Glomerular endothelial cell (primary cell): ENCODE results near the gene SCAF4. TPM values are rescaled to one million over a fixed set of nuclear protein-coding genes. Genes with fewer than 3 reads are reported as not detected.

Experiments
- DNase-seq: peaks from one replicate; pipeline ENCODE4 v3.0.0-alpha.2; 2011; ENCODE audit warnings: low read depth, low spot score; ENCODE audit errors: extremely low read depth
- total RNA-seq: library from RNA; depleted of rRNA; stranded (reverse); fragments of >200 nt; gene quantifications from 2 replicates; pipeline ENCODE4 v1.2.3, GENCODE V29; 2015

SCAF4 gene
- total RNA-seq, 1 donor from 2014 or later, result 22.1 TPM

DNA sequence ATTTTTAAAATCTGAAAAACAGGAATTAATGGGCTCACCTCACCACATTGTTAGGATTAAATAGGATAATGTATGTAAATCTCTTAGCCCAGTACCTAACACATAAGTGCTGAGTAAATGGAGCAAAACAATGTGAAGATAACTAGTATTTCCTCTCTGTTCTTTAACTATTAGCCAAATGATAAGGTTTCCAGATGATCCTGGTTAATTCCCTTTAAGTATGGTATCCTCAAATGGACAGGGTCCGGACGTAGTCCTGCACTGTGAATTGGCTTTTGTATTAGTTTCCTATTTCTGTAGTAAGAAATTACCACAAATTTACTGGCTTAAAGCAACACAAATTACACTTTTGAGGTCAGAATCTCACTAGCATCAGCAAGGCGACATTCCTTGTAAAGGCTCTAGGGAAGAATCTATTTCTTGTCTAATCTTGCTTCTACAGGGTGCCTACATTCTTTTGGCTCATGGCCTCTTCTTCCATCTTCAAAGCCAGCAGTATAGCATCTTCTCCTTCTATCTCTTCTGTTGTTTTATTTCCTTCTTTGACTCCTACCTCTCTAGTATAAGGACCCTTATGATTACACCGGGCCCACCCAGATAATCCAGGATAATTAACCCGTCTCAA, 17.1 kb downstream of the SCAF4 start:
- DNase-seq, result no peak

DNA sequence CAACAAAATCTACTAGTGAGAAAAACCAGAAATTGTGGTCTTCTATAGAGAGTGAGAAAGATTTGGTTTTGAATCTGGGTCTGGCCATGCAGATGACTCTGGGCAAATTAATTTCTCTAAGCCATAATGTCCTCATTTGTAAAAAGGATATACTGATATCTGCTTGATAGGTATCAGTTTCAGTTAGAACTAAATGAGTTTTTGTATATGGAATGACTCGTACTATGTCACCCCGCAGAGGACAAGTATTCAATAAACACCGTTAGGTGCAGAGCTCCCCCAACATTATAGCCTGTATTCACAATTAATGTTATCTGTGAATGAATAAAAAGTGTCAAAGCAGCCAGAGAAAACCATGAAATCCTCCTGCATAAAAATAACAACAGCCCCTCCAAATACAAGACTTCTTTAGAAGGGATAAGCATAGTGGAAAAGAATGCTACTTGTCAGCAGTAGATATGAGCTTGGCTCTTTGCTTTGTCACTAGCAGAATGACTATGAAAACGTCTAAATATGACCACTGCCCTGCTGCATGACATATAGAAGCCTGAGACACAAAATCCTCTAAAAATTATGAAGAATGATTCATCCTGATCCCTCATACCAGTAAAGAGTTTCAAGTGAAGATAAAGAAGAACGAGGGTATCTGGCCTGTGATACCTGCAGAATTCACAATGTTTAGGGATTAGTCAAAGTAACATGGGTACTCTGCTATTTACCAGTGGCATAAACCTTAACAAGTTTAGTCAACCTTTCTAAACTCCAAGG, 17.8 kb downstream of the SCAF4 start:
- DNase-seq, result no peak

DNA sequence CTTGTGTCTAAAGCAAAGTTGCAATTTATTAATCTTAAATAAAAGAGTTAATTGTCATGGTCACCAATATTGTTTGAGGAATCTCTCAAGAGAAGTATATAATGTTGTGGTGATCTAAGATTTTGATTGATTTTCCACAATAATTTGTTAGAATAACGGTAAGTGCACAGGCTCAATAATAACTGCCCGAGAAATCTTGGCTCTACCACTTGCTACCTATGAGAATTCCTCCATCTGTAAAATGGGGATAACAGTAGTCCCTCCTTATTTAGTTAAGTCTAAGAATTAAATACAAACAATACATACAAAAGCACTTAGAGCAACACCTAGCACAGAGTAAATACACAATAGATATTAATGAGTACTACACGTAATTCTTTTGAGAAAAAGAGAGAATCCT, 18.8 kb downstream of the SCAF4 start:
- no peak for DNase-seq

- no peak for DNase-seq
Measured at GRCh38 chr21:31711745-31712285, 20.1 kb downstream of the SCAF4 start.

GRCh38 chr21:31711326-31711725, 20.6 kb downstream of the SCAF4 start:
- DNase-seq, result no peak

- DNase-seq, result no peak
Measured at GRCh38 chr21:31710586-31710985, 21.3 kb downstream of the SCAF4 start.

GRCh38 chr21:31708541-31708940, 23.4 kb downstream of the SCAF4 start:
- DNase-seq, result no peak

DNA sequence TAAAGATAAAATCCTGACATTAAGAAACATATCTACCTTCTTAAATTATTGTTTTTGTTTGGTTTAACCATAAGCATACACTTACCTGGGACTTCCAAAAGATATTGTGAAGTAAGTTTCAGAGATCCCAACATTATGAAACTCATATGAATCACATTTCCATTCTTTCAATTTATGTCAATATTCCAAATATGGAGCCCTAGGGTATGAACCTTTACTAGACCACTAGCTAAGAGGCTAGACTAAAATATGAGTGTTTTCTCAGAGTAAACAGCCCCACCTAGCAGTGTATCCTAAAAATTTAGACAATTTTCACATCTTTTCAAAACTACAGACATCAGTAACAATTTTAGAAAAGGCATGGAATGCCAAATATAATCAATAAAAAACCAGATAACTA, 24.4 kb downstream of the SCAF4 start:
- no peak for DNase-seq

DNA sequence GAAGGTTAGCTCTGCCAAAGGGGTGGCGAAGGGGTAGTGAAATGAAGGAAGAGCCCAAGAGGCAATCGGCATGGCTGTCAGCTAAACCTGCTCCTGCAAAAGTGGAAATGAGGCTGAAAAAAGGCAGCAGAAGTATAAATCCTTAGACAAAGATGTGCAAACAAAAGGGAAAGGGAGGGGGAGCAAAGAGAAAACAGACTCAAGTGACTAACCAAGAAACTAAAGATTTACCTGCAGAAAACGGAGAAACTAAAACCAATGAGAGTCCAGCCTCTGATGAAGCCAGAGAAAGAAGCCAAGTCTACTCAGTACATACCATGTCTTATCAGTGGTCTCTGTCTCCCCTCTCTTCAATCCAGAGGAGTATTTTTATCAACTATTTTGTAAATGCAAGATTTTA, 25.4 kb downstream of the SCAF4 start:
- no peak for DNase-seq

DNA sequence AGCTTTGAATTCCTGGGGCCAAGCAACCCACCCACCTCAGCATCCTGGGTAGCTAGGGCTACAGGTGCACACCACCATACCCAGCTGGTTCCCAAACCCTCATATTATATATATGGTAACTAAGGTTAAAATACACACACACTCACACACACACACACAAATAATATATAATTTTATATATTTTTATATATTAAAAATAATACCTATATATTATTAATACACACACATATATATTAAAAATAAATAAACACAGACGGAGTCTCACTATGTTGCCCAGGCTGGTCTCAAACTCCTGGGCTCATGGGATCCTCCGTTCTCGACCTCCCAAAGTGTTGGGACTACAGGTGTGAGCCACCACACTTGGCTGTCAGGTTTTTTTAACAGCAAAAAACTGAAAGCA, 31.9 kb downstream of the SCAF4 start:
- DNase-seq, result no peak

DNA sequence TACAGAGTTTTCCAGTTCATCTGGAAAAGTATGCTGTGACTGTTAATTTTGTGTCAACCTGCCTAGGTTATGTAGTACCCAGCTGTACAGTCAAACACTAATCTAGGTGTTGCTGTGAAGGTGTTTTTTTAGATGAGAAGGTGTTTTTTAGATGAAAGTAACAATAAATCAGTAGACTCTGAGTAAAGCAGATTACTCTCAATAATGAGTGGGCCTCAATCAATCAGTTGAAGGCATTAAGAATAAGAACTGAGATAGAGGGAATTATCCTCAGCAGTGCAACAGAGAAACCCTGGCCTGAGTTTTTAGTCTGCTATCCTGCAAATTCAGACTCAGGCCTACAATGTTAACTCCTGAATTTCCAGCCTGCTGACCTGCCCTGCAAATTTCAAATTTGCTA, 33.5 kb downstream of the SCAF4 start:
- no peak for DNase-seq

DNA sequence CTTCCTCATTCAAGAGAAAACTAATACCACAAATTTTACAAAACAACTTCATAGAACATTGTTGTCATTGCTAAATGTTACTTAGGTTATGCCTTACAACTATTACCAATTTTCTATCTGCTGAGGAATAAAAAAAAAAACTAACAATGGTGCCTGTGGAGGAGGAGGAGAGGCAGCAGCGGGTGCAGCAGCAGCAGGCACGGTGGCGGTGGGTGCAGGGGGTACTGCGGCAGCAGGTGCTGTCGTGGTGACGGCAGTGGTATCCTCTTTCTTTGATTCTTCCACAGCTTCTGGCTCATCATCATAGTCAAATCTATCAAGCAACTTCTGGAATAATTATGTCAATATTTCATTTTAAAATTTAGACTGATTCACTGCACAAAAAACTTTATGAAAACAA, 35.5 kb downstream of the SCAF4 start:
- no peak for DNase-seq

GRCh38 chr21:31693222-31693621, 38.7 kb downstream of the SCAF4 start:
- DNase-seq, result no peak

DNA sequence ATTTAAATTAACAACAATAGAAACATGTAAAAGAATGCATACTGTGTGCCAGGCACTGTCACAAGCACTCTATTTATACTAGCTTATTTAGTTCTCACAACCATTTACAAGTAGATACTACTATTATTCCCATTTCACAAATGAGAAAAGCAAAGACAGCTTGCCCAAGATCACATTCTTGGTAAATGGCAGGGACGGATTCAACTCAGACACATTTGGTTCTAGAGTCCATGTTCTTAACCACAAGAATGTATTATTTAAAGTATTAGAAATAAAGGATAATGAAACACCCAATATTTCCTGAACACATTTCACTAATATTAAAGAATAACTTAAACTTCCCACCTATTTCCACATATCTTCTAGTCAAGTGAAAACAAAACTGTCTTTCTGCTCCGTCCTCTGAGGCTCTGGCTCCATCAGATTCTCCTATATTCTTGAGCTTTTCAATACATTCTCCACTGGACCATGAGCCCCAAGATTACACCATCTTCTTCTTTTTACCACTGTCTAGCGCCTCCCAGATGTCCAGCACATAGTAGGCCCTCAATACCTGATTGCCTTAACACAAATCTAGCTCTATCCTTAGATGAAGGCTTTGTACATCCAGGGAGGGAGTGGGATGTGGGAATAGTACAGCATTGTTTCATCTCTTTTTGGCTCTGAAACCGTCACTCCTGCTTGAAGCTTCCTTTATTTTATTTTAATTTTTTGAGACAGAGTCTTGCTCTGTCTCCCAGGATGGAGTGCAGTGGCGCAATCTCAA, 43.1 kb downstream of the SCAF4 start:
- DNase-seq, result no peak

GRCh38 chr21:31687108-31687507, 44.8 kb downstream of the SCAF4 start:
- DNase-seq, result no peak

DNA sequence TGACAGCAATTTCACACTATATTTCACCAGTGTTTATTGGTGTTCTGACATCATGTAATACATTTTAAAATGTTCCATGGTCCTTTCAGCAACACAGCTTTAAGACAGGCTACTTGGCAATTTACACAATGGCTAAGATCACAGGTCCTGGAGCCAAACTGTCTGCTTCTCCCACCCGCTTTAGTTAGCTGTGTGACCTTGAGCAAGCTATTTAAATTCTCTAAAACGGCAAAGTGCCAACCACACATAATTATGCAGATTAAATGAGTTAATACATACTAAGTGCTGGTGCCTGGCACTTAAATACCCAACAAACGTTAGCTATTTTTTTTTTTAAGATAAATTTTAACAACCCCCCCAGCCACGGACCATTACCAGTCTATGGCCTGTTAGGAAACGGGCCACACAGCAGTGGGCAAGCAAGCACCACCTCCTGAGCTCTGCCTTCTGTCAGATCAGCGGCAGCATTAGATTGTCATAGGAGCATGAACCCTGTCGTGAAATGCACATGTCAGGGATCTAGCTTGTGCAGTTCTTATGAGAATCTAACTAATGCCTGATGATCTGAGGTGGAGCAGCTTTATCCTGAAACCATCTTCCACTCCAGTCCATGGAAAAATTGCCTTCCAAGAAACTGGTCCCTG, 45.5 kb downstream of the SCAF4 start:
- no peak for DNase-seq

GRCh38 chr21:31684918-31685317, 47.0 kb downstream of the SCAF4 start:
- DNase-seq, result no peak

DNA sequence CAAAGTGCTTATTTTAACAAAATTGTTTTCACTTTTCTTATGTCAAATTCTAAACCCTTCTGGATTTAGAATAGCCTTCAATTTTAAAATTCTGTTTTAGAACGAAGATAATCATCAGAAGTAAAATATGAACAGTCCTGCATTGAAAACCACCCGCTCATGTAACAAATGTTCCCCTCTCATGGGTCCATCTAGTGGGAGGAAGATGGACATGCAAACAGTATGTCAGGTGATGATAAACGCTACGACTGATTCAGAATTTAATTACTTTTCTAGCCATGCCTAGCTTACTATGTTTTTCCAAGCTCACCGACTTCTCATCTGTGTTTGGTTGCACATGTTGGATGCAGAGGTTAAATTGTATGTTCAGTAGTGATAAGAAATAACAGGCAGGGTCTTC, 48.9 kb downstream of the SCAF4 start:
- DNase-seq, result no peak

GRCh38 chr21:31682620-31683019, 49.3 kb downstream of the SCAF4 start:
- no peak for DNase-seq

GRCh38 chr21:31678478-31678877, 53.4 kb downstream of the SCAF4 start:
- no peak for DNase-seq

- DNase-seq, result no peak
Measured at GRCh38 chr21:31677047-31677446, 54.9 kb downstream of the SCAF4 start.
